ENCODE results near the gene SMYD3. TPM values are rescaled to one million over a fixed set of nuclear protein-coding genes. Genes with fewer than 3 reads are reported as not detected.

Gene SMYD3
- total and polyA plus RNA-seq, 2 donors (not counting 3 experiments of a cell fraction or from before 2014, with no cell fraction given): 16.0 to 32.1 TPM

- H3K9ac ChIP-seq (replicated peaks; ENCODE audit: extremely low read depth, insufficient read depth, low read length): no peak overlapping the region
- H3K36me3 ChIP-seq (ENCODE audit: control insufficient read depth in 2 of 2, extremely low read depth in 1 of 2, insufficient read depth in 2 of 2, low read length in 2 of 2): no peaks in the 10 kb centered on the region
- H3K4me2 ChIP-seq (ENCODE audit: insufficient read depth, low read length): no peak overlapping the region
- no peaks in the 10 kb centered on the region for H3K4me1 ChIP-seq (ENCODE audit: control insufficient read depth, extremely low read depth, insufficient read depth, low read length)
- intact Hi-C loops (cut with micrococcal nuclease): no loop called here
- H3K9me1 ChIP-seq (replicated peaks; ENCODE audit: control insufficient read depth, extremely low read depth, insufficient read depth, low read length): no peaks in the 10 kb centered on the region
- no peaks in the 10 kb centered on the region for H4K20me1 ChIP-seq (replicated peaks; ENCODE audit: control insufficient read depth, extremely low read depth, insufficient read depth, low read length)
- H2AFZ ChIP-seq (ENCODE audit: low read depth, low read length): no peak overlapping the region
- no peak for FAIRE-seq
- H3K9me3 ChIP-seq (replicated peaks; ENCODE audit: control insufficient read depth, insufficient read depth, low read length): no peaks in the 10 kb centered on the region
- POLR2A ChIA-PET: no interaction called here
- no peak overlapping the region for H3K27ac ChIP-seq (ENCODE audit: insufficient read depth, low read depth, low read length)
- no peaks in the 10 kb centered on the region for H3K79me2 ChIP-seq (ENCODE audit: control insufficient read depth, insufficient read depth, low read length)
- TF ChIP-seq MYC (IDR thresholded peaks at IDR 0.05; ENCODE audit: low read depth, low read length): no peak
- TF ChIP-seq JUN (IDR thresholded peaks at IDR 0.05; ENCODE audit: borderline replicate concordance, insufficient read depth, insufficient read length, low read depth): no peak
- no peak for TF ChIP-seq CTCF (IDR thresholded peaks at IDR 0.05; ENCODE audit: extremely low read depth in 1 of 2, insufficient read depth in 1 of 2, low read depth in 1 of 2, low read length in 2 of 2)
- TF ChIP-seq FOS (IDR thresholded peaks at IDR 0.05; ENCODE audit: borderline replicate concordance, insufficient read depth, low read length): no peak
- TF ChIP-seq POLR2A (IDR thresholded peaks at IDR 0.05; ENCODE audit: low read depth, low read length): no peak
- no peak for DNase-seq (ENCODE audit: low read depth, low spot score)
- BruUV-seq (replicated peaks): no TSS peak
- H3K4me3 ChIP-seq (replicated peaks in 1 of 3; ENCODE audit: insufficient read depth in 1 of 3, low read depth in 1 of 3, low read length in 3 of 3): no peak overlapping the region
- dilution Hi-C loops (cut with MboI; ENCODE audit: extremely low pct_ligation_motif_present, low sequenced_read_pairs): no loop called here
- H3K27me3 ChIP-seq (ENCODE audit: control insufficient read depth in 2 of 2, insufficient read depth in 2 of 2, low read length in 2 of 2): no peaks in the 10 kb centered on the region
- CTCF ChIA-PET: interaction anchor here (1.1 to 1.4 kb wide), 2 partner anchors 9 to 636 kb away, joined by 4 to 12 read pairs; no protein-coding TSS in a partner anchor
These were observed 718.2 kb downstream of the SMYD3 start for GRCh38 chr1:245788886-245789285.

GRCh38 chr1:245788269-245788668, 718.8 kb downstream of the SMYD3 start:
- Histone ChIP-seq H3K27ac (ENCODE audit: insufficient read depth, low read depth, low read length) (no peak overlapping the region), H2AFZ (ENCODE audit: low read depth, low read length) (no peak overlapping the region), H3K4me3 (replicated peaks in 1 of 3; ENCODE audit: insufficient read depth in 1 of 3, low read depth in 1 of 3, low read length in 3 of 3) (no peak overlapping the region), H4K20me1 (replicated peaks; ENCODE audit: control insufficient read depth, extremely low read depth, insufficient read depth, low read length) (no peaks in the 10 kb centered on the region), H3K9me1 (replicated peaks; ENCODE audit: control insufficient read depth, extremely low read depth, insufficient read depth, low read length) (no peaks in the 10 kb centered on the region), H3K9me3 (replicated peaks; ENCODE audit: control insufficient read depth, insufficient read depth, low read length) (no peaks in the 10 kb centered on the region), H3K79me2 (ENCODE audit: control insufficient read depth, insufficient read depth, low read length) (no peaks in the 10 kb centered on the region), H3K4me1 (ENCODE audit: control insufficient read depth, extremely low read depth, insufficient read depth, low read length) (no peaks in the 10 kb centered on the region), H3K4me2 (ENCODE audit: insufficient read depth, low read length) (no peak overlapping the region), H3K27me3 (ENCODE audit: control insufficient read depth in 2 of 2, insufficient read depth in 2 of 2, low read length in 2 of 2) (no peaks in the 10 kb centered on the region), H3K36me3 (ENCODE audit: control insufficient read depth in 2 of 2, extremely low read depth in 1 of 2, insufficient read depth in 2 of 2, low read length in 2 of 2) (no peaks in the 10 kb centered on the region), H3K9ac (replicated peaks; ENCODE audit: extremely low read depth, insufficient read depth, low read length) (no peak overlapping the region)
- dilution Hi-C loops (cut with MboI; ENCODE audit: extremely low pct_ligation_motif_present, low sequenced_read_pairs): no loop called here
- DNase-seq (ENCODE audit: low read depth, low spot score): no peak
- TF ChIP-seq JUN (IDR thresholded peaks at IDR 0.05; ENCODE audit: borderline replicate concordance, insufficient read depth, insufficient read length, low read depth) (no peak), POLR2A (IDR thresholded peaks at IDR 0.05; ENCODE audit: low read depth, low read length) (no peak), MYC (IDR thresholded peaks at IDR 0.05; ENCODE audit: low read depth, low read length) (no peak), GATA2 (IDR thresholded peaks at IDR 0.05; ENCODE audit: insufficient read depth, insufficient read length, low read depth, low read length) (no peak), MAX (IDR thresholded peaks at IDR 0.05; ENCODE audit: insufficient read depth, insufficient read length) (no peak), CTCF (IDR thresholded peaks at IDR 0.05; ENCODE audit: extremely low read depth in 1 of 2, insufficient read depth in 1 of 2, low read depth in 1 of 2, low read length in 2 of 2) (no peak), EZH2 (IDR thresholded peaks at IDR 0.05; ENCODE audit: borderline replicate concordance, low read depth, low read length, severe bottlenecking) (no peak), FOS (IDR thresholded peaks at IDR 0.05; ENCODE audit: borderline replicate concordance, insufficient read depth, low read length) (no peak), POLR2AphosphoS5 (IDR thresholded peaks at IDR 0.05; ENCODE audit: insufficient read depth, low read depth, low read length) (no peak)
- intact Hi-C loops (cut with micrococcal nuclease): no loop called here
- no TSS peak for BruUV-seq (replicated peaks)
- FAIRE-seq: no peak
- POLR2A ChIA-PET: no interaction called here
- CTCF ChIA-PET: no interaction called here
